Panc1 (cell line): Measurements from ENCODE around the gene C2CD2. TPM values are rescaled to one million over a fixed set of nuclear protein-coding genes. Genes with fewer than 3 reads are reported as not detected.

Experiments
- ATAC-seq: fragments of 200-7000 bp; cut with Tn5 transposase; 2 replicates; pipeline ENCODE4 v1.9.1; 2020; ENCODE audit warnings: mild to moderate bottlenecking, moderate library complexity
- BruUV-seq: library from RNA; stranded (reverse); fragments of 400-500 nt; replicated peaks from 2 replicates; lab custom pipeline; 2021; lab: Mats Ljungman, UMichigan
- CTCF ChIA-PET: fragments of 300-600 bp; sonication (Branson Sonifier 250); formaldehyde crosslinking; loops from one replicate; lab custom pipeline; 2022; ENCODE audit warnings: antibody characterized with exemption; lab: Charles Lee
- POLR2A ChIA-PET: fragments of 300-600 bp; sonication (Branson Sonifier 250); formaldehyde crosslinking; loops from one replicate; lab custom pipeline; 2022; ENCODE audit warnings: antibody characterized with exemption; lab: Charles Lee
- DNase-seq: peaks from one replicate; pipeline ENCODE4 v3.0.0-alpha.2; 2010; ENCODE audit warnings: low read depth, low spot score
- H3K27ac ChIP-seq: 2 replicates; pipeline ENCODE4 v1.5.1; 2011; ENCODE audit warnings: mild to moderate bottlenecking, low read length, inconsistent platforms
- H3K27me3 ChIP-seq: fragments of 200-500 bp; sonication (Bioruptor generic); 2 replicates; pipeline ENCODE4 v1.6.0; 2014; ENCODE audit warnings: low read length, inconsistent platforms; ENCODE audit not compliant: control insufficient read depth, insufficient read depth
- H3K36me3 ChIP-seq: fragments of 200-500 bp; sonication (Bioruptor generic); 2 replicates; pipeline ENCODE4 v1.5.1; 2014; ENCODE audit warnings: inconsistent platforms, mild to moderate bottlenecking, low read length, moderate library complexity; ENCODE audit not compliant: control insufficient read depth, insufficient read depth
- H3K4me1 ChIP-seq: 2 replicates; pipeline ENCODE4 v1.5.1; 2011; ENCODE audit warnings: inconsistent platforms, mild to moderate bottlenecking, low read length, moderate library complexity; ENCODE audit not compliant: control insufficient read depth, insufficient read depth
- H3K4me3 ChIP-seq, 2 experiments: 2 replicates each; pipeline ENCODE4 v1.5.1; 2011 to 2012; ENCODE audit warnings: low read depth in 2 of 2, low read length in 2 of 2, mild to moderate bottlenecking in 2 of 2, inconsistent platforms in 1 of 2, moderate library complexity in 1 of 2
- H3K9me3 ChIP-seq: fragments of 200-500 bp; sonication (Bioruptor generic); 2 replicates; pipeline ENCODE4 v1.5.1; 2014; ENCODE audit warnings: low read depth, mild to moderate bottlenecking, inconsistent platforms, low read length, moderate library complexity; ENCODE audit not compliant: control insufficient read depth, insufficient read depth
- CTCF ChIP-seq: fragments of 450-650 bp; IDR thresholded peaks from 2 replicates; pipeline ENCODE4 v1.5.1; 2017; ENCODE audit warnings: mild to moderate bottlenecking
- POLR2AphosphoS5 ChIP-seq: IDR thresholded peaks from 2 replicates; pipeline ENCODE4 v1.6.1; 2012; ENCODE audit warnings: mild to moderate bottlenecking, low read depth, low read length, moderate library complexity
- REST ChIP-seq, 2 experiments: IDR thresholded peaks; 2 replicates each; pipeline ENCODE4 v1.6.1; 2011 to 2012; ENCODE audit warnings: low read depth in 2 of 2, control low read depth in 1 of 2, low read length in 1 of 2, mild to moderate bottlenecking in 1 of 2, moderate library complexity in 1 of 2; ENCODE audit not compliant: insufficient read depth in 1 of 2
- SIN3A ChIP-seq: IDR thresholded peaks from 2 replicates; pipeline ENCODE4 v1.6.1; 2012; ENCODE audit warnings: low read depth, mild to moderate bottlenecking, low read length, moderate library complexity, borderline replicate concordance; ENCODE audit not compliant: insufficient read depth
- TCF7L2 ChIP-seq: IDR thresholded peaks from 2 replicates; pipeline ENCODE4 v1.6.1; 2011; ENCODE audit warnings: mild to moderate bottlenecking, low read depth, low read length, inconsistent platforms
- in situ Hi-C: cut with HindIII; loops from 2 replicates; pipeline ENCODE4 v1.10.0; 2016; ENCODE audit warnings: low sequenced_read_pairs, low pct_unique_long_range_greater_than_20kb
- intact Hi-C: fragments of 100-400 bp; cut with micrococcal nuclease; formaldehyde crosslinking; loops from one replicate; pipeline ENCODE4 v1.10.0; 2022; ENCODE audit not compliant: unreplicated experiment
- total RNA-seq: library from RNA; stranded (reverse); gene quantifications from one replicate; pipeline ENCODE4 v1.2.1, GENCODE V29; 2021; ENCODE audit not compliant: unreplicated experiment

The C2CD2 gene
- total RNA-seq, 1 experiment from 2014 or later = 14.0 TPM

- CTCF ChIA-PET = interaction anchor here (1.2 kb wide), 1 partner anchor 185 kb away, joined by 5 read pairs; no protein-coding TSS in a partner anchor
Measured at GRCh38 chr21:41932191-41932575, 21.6 kb downstream of the C2CD2 start.

GRCh38 chr21:41931041-41931451 lies 22.8 kb downstream of the C2CD2 start:
- Histone ChIP-seq H3K27me3 (no peaks in the 10 kb centered on the region), H3K9me3 (no peaks in the 10 kb centered on the region), H3K4me1 (peaks cover 43% of the 10 kb centered on the region), H3K4me3 (no peak overlapping the region), H3K36me3 (no peaks in the 10 kb centered on the region), H3K27ac (peak overlapping the region; percentile 63; the same call in 1 of the 2 replicates)
- in situ Hi-C loops = no loop called here
- BruUV-seq = no TSS peak
- ChIA-PET CTCF (no interaction called here), POLR2A (no interaction called here)
- DNase-seq (no peak), ATAC-seq (no peak)
- intact Hi-C loops = loop anchor here (10.0 kb wide), 1 partner anchor 174 kb away; no protein-coding TSS in a partner anchor
- TF ChIP-seq CTCF = no peak
- no peak for TF ChIP-seq SIN3A
- TF ChIP-seq POLR2AphosphoS5 = no peak
- no peak for TF ChIP-seq REST (IDR thresholded peaks at IDR 0.05; ENCODE audit: insufficient read depth in 1 of 2, low read depth in 2 of 2, low read length in 1 of 2)
- no peak for TF ChIP-seq TCF7L2

More at GRCh38 chr21:41932191-41932575, 21.6 kb downstream of the C2CD2 start:
- DNase-seq = peak; percentile 51
- peaks cover 37% of the 10 kb centered on the region for H3K4me1 ChIP-seq
- in situ Hi-C loops = no loop called here
- H3K27me3 ChIP-seq = no peaks in the 10 kb centered on the region
- no peaks in the 10 kb centered on the region for H3K9me3 ChIP-seq
- peak overlapping the region; percentile 81 for H3K27ac ChIP-seq
- TF ChIP-seq REST (IDR thresholded peaks at IDR 0.05; ENCODE audit: insufficient read depth in 1 of 2, low read depth in 2 of 2, low read length in 1 of 2) (no peak), POLR2AphosphoS5 (no peak), TCF7L2 (peak; percentile 71; the same call in 1 of the 2 replicates)
- POLR2A ChIA-PET = no interaction called here
- no TSS peak for BruUV-seq
- no peaks in the 10 kb centered on the region for H3K36me3 ChIP-seq
- intact Hi-C loops = loop anchor here (10.0 kb wide), 1 partner anchor 173 kb away; no protein-coding TSS in a partner anchor
- peak; percentile 76 for ATAC-seq
- H3K4me3 ChIP-seq = peak overlapping the region in 1 of 2 experiments; percentile 21; a peak in 2 of 4 replicates
